HL-60 (cell line): ENCODE data around the gene MEG3.

Experiments used
- CTCF ChIP-seq: IDR thresholded peaks from one replicate; pipeline ENCODE4 v1.5.1; 2011; ENCODE audit warnings: low read length, control low read depth, inconsistent platforms; ENCODE audit not compliant: insufficient read depth
- GABPA ChIP-seq: IDR thresholded peaks from 2 replicates; pipeline ENCODE4 v1.6.1; 2012; ENCODE audit warnings: low read depth
- POLR2AphosphoS5 ChIP-seq: IDR thresholded peaks from 2 replicates; pipeline ENCODE4 v1.6.1; 2012; ENCODE audit warnings: low read depth
- REST ChIP-seq: IDR thresholded peaks from 2 replicates; pipeline ENCODE4 v1.6.1; 2012; ENCODE audit warnings: low read depth; ENCODE audit not compliant: insufficient replicate concordance
- SPI1 ChIP-seq: IDR thresholded peaks from 2 replicates; pipeline ENCODE4 v1.6.1; 2012; ENCODE audit warnings: low read depth, mild to moderate bottlenecking, borderline replicate concordance

- TF ChIP-seq CTCF (no peak), POLR2AphosphoS5 (no peak), SPI1 (no peak), REST (no peak), GABPA (no peak)
These were observed 37.0 kb upstream of the MEG3 start for GRCh38 chr14:100788942-100789341.
